Activated gamma-delta T cell treated with Interleukin-2 at 50 U/mL for 16 hours (primary cell): ENCODE results near the gene LILRA1.
"Not testable (repeated sequence)": the region's sequence is repeated elsewhere in the genome, so short reads cannot be mapped to it uniquely, and the experiment has no call there.

Experiments
- DNase-seq: peaks from one replicate; pipeline ENCODE4 v3.0.0-alpha.2; 2020

LILRA1 gene

DNA sequence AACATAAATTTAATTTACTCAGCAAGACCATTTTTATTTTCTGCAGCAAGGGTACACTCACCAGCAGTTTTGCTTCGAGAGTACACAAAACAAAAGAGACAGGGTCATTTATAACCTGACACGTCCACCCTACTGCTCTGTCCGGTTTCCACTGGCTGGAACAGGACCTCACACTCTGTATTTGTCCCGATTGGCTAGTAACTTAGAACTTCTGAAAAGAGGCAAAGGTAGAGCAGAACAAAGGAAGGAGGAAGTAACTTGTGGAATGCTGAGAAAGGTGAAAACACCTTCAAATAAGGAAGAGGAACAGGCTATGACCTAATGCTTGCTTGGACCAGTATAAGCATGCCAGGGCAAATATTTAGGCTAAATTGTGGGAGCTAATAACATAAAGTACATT lies 34.5 kb downstream of the LILRA1 start:
- not testable (repeated sequence) for DNase-seq

DNA sequence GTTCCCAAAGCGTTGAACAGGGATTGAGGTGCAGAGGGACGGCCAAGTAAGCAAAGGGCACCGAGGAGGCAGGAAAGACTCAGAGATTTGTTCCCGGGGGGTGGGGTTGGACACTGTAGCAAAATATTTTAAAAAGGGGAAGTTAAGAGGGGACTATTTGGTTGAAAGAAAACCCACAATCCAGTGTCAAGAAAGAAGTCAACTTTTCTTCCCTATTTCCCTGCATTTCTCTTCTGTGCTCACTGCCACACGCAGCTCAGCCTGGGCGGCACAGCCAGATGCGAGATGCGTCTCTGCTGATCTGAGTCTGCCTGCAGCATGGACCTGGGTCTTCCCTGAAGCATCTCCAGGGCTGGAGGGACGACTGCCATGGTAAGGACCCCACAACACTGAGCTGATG lies 36.8 kb downstream of the LILRA1 start, which contains the start of gene LILRB1:
Gene LILRB1 (plus strand): TSS at position 223 of the 400 bp plus-strand sequence. CDS start 590 bp downstream, outside the sequence.
- not testable (repeated sequence) for DNase-seq

DNA sequence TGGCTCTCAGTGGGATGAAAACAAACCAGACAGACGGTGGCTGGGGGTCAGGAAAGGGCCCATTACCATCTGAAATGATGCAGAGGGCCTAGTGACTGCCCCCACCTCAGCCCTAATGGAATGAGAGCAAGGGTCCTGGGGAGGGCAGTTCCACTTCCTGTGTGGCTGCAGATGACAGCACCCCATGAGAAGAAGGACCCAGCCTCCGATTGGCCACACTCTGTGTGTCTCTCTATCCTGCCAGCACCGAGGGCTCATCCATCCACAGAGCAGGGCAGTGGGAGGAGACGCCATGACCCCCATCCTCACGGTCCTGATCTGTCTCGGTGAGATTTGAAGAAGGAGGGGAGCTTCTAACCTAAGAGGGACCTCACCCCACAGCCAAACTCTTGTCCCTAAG lies 37.4 kb downstream of the LILRA1 start:
- no peak for DNase-seq

DNA sequence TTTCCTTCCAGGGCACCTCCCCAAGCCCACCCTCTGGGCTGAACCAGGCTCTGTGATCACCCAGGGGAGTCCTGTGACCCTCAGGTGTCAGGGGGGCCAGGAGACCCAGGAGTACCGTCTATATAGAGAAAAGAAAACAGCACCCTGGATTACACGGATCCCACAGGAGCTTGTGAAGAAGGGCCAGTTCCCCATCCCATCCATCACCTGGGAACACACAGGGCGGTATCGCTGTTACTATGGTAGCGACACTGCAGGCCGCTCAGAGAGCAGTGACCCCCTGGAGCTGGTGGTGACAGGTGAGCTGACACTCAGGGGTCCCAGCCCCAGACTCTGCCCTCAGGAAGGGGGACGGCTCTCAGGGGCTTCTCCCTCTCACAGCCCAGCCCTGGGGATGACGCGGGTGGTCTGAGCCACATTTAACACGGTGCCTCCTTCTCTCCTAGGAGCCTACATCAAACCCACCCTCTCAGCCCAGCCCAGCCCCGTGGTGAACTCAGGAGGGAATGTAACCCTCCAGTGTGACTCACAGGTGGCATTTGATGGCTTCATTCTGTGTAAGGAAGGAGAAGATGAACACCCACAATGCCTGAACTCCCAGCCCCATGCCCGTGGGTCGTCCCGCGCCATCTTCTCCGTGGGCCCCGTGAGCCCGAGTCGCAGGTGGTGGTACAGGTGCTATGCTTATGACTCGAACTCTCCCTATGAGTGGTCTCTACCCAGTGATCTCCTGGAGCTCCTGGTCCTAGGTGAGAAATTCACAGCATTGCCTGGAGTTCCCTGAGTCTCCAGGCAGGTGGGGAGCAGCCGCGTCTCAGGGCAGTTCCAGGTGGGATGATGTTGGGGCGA lies 38.3 kb downstream of the LILRA1 start:
- not testable (repeated sequence) for DNase-seq

DNA sequence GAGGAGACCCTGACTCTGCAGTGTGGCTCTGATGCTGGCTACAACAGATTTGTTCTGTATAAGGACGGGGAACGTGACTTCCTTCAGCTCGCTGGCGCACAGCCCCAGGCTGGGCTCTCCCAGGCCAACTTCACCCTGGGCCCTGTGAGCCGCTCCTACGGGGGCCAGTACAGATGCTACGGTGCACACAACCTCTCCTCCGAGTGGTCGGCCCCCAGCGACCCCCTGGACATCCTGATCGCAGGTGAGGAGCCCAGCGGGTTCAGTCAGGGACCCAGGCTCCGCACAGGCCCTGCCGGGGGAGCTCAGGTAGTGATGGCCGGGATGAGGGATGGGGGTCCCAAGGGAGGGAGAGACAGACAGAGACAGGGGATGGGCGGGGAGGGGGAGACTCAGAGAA lies 39.1 kb downstream of the LILRA1 start:
- DNase-seq: not testable (repeated sequence)

DNA sequence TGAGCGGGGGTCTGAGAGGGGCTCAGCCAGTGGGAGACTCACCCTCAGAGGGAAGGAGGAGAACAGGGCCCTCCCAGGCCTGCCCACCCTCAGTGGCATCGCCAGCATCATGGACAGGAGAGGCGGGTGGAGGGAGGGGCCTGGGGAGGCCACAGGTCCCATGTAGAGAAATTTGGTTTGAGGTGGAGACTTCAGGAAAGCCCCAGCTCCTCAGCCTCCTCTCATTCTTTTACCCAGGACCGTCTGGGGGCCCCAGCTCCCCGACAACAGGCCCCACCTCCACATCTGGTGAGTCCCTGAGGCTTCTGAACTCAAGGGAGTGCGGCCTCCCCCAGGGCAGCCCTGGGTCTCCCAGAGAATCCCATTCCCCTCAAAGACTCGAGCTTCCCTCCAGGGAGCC lies 40.0 kb downstream of the LILRA1 start:
- no peak for DNase-seq

DNA sequence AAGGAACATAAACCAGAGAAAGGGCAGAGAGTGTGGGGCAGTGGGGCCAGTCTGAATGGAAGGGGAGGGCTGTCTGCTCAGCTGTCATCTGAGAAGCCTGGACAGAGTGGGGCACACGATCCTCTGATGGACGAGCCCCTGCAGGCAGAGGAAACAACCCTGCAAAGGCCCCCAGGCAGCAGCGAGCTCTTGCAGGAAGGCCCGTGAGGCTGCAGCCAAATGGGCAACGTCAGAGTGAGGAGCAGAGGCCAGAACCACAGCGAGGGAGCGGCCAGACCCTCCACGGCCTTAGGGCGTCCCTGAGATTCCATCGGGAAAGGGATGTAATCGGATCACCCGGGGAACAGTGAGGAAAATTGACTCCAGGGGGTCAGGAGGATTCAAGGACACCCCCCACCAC lies 42.6 kb downstream of the LILRA1 start:
- not testable (repeated sequence) for DNase-seq

DNA sequence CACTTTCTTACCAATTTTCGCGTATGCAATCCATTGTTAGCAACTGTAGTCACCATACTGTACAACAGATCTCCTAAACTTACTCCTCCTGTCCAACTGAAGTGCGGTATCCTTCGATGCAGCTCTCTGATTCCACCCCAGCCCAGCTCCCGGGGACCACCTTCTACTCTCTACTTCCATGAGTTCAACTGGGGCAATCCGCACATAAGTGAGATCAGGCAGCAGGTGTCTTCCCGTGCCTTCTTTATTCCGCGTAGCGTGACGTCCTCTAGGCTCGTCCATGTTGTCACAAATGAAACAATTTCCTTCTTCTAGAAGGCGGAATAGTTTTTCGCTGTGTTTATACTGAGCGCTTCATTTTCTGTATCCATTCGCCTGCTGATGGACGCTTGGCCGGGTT lies 45.3 kb downstream of the LILRA1 start:
- no peak for DNase-seq

DNA sequence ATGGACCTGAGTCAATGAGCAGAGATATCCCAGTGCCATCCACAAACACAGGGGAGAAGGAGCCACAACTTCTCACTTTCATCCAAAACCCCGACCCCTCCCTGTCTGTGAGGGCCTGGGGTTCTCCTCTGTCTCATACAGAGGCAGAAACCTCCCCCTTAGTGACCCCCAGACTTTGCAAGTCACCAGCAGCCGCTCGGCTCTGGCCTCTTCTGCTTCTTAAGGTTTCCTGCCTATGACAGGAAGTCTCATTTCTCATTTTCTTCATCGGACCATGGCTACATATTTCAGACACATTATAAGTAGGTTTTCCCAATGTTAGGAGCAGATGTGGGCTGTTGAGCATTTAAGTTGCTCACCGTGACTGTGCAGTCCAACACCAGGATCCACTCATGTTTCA lies 49.5 kb downstream of the LILRA1 start:
- not testable (repeated sequence) for DNase-seq

DNA sequence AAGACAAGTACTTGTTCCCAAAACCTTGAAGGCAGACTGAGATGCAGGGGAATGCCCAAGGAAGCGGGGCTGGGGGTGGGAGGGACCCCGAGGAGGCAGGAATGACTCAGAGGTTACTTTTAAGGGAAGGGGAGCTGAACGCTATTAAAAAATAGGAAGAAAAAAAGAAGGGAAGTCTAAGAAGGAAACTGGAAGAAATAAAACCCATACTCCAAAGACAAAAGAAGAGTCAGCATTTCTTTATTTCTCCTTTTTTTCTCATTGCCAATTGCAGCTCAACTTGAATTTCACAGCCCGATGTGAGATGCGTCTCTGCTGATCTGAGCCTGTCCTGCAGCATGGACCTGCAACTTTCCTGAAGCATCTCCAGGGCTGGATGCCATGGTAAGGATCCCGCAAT lies 50.2 kb downstream of the LILRA1 start:
- not testable (repeated sequence) for DNase-seq

DNA sequence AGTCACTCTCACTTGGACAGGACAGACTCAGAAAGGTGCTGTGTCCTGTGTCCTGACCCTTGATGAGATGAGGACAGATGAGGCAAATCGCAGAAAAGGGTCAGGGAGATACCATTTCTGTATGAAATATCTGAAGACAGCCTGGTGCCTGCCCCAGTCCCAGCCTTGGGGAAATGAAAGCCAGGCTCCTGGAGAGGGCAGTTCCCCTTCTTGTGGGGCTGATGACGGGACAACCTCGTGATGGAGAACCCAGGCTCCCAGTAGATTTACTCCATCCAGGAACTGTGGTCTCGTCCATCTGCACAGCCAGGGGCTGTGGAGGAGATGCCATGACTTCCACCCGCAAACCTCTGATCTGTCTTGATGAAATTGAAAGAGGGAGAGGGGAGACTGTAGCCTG lies 50.6 kb downstream of the LILRA1 start:
- no peak for DNase-seq

DNA sequence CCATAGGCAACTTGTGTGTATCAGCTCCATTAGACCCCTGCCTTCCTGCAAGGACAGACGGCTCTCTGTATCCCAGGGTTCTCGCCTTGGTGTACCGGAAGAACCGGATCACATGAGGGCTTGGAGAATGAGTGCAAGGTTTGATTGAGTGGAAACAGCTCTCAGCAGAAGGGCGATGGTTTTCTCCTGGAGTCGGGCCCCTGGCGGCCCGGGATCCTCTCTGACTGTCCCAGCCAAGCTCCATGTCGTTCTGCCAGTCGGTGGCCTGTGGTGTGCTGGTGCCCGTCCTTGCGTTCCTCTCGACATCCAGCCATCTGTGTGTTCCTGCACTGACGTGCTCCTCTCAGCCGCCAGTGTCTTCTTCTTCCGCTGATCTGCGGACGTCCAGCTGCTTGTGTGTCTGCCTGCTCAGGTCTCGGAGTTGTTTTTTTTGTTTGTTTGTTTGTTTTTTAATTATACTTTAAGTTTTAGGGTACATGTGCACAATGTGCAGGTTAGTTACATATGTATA lies 53.0 kb downstream of the LILRA1 start:
- no peak for DNase-seq

DNA sequence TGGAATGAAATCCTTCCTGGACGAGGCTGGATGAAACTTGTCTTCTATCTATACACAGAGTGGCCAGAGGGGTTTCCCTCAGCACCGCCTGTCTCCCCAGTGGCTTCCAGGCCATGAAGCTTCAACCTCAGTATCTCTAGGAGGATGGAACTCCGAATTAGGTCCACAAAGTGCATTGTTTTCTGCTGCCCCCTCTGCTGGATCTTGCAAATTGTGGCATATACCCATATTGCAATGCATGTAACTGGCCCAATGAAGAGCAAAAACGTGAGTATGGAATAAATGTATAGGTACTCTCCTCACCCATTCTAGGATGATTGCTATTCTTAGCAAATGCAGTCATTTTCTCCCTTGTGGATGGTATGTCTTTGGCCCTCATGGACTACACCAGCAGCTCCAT lies 54.7 kb downstream of the LILRA1 start:
- DNase-seq: no peak

DNA sequence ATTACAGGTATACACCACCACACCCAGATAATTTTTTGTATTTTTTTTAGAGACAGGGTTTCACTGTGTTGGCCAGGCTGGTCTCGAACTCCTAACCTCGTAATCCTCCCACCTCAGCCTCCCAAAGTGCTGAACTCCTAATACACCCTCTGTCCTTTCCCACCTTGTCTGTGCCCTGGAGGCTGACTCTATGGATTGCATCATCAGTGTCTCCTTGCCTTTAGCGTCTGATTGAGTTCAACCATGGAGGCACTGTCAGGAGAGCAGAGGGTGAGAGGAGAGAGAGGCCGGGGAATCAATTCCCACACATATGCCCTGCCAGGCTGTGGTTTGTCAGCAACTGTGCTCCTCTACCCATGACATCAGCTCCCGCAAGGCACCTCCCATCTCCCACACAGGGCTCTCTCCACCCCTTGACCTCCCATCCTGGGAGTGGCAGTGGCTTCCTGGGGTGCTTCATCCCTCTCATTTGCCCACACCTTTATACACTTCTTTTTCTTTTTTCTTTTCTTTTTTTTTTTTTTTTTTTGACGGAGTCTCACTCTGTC lies 56.8 kb downstream of the LILRA1 start:
- DNase-seq: no peak
